ENCODE measurements around the gene LRRK1.

The LRRK1 gene

GRCh38 chr15:101016581-101016980, 97.4 kb downstream of the LRRK1 start:
- TF ChIP-seq ZFX (IDR thresholded peaks at IDR 0.05): no peak
- TF ChIP-seq CTCF (conservative IDR thresholded peaks at IDR 0.05): no peak
- no peak overlapping the region for H3K27ac ChIP-seq

DNA sequence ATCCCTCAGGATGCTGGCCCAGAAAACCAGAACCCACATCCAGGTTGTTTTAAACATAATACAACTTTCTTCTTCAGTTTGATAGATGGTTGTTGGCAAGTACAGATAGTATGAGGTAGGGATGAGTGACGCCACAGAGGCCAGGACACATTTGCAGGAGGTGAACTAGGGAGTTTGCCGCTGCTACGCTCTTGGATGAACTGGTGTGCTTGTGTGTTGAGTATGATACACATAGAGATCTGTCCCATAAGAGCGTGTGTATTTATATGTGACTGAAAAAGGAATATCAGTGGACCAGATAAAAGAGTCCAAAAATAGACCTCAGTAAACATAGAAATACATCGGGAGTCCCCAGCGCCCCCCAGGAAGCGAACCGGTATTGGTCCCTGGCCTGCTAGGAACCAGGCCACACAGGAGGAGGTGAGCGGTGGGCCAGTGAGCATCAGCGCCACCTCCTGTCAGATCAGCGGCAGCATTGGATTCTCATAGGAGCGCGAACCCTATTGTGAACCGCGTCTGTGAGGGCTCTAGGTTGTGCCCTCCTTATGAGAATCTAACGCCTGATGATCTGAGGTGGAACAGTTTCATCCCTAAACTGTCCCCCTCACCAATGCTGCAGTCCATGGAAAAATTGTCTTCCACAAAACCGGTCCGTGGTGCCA, 98.1 kb downstream of the LRRK1 start:
- H3K27ac ChIP-seq: no peak overlapping the region
- no peak; the same call in 1 of the 2 replicates for TF ChIP-seq CTCF (conservative IDR thresholded peaks at IDR 0.05)
- no peak for TF ChIP-seq ZFX (IDR thresholded peaks at IDR 0.05)

GRCh38 chr15:101018016-101018415, 98.9 kb downstream of the LRRK1 start:
- no peak overlapping the region for H3K27ac ChIP-seq

DNA sequence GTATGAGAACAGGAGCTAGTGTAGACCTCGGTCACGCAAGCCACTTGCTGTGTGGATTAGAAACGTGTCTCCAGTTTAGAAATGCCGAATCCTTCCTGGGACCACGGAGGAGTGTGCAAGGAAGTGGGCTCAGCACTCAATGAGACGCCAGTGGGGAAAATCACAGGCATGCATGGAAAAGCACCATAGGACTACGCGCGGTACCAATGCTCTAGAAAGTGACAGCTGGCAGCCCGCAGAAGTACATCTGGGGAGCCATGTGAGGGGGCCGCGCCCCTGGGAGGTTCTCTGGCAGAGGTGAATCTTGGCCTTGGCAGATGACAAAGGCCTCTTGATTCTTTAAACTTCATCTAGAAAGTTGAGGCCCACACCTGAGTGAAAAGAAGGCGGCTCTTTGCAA, 99.3 kb downstream of the LRRK1 start:
- H3K27ac ChIP-seq: no peak overlapping the region
- TF ChIP-seq CTCF (conservative IDR thresholded peaks at IDR 0.05) (no peak), ZFX (IDR thresholded peaks at IDR 0.05) (no peak)

More at GRCh38 chr15:101018016-101018415, 98.9 kb downstream of the LRRK1 start:
- no peak for TF ChIP-seq CTCF (conservative IDR thresholded peaks at IDR 0.05)
- no peak for TF ChIP-seq ZFX (IDR thresholded peaks at IDR 0.05)

- H3K27ac ChIP-seq: no peak overlapping the region
- no peak for TF ChIP-seq ZFX (IDR thresholded peaks at IDR 0.05)
- TF ChIP-seq CTCF (conservative IDR thresholded peaks at IDR 0.05): no peak
Observed at GRCh38 chr15:101019366-101019896, 100.3 kb downstream of the LRRK1 start.

- no peak overlapping the region for H3K27ac ChIP-seq
Observed at GRCh38 chr15:101020451-101020850, 101.3 kb downstream of the LRRK1 start.

More at GRCh38 chr15:101020451-101020850, 101.3 kb downstream of the LRRK1 start:
- TF ChIP-seq CTCF (conservative IDR thresholded peaks at IDR 0.05) (no peak), ZFX (IDR thresholded peaks at IDR 0.05) (no peak)

All from C4-2B (cell line).